Tibial nerve (tissue), 4 donors: ENCODE measurements around the gene ABCG5. TPM values are rescaled to one million over a fixed set of nuclear protein-coding genes. Genes with fewer than 3 reads are reported as not detected.

Source experiments
- DNase-seq, 2 donors: peaks; one replicate each; pipeline ENCODE4 v3.0.0-alpha.2; 2019; ENCODE audit warnings: low spot score in 2 of 2
- H3K27ac ChIP-seq, 4 donors: fragments of 200-600 bp; sonication (generic) in 3 of 4; one replicate each; pipeline ENCODE4 v1.5.1; 2017 to 2019; ENCODE audit warnings: mild to moderate bottlenecking in 1 of 4
- H3K27me3 ChIP-seq, 2 donors: fragments of 200-600 bp; sonication (generic) in 1 of 2; one replicate each; pipeline versions ENCODE4 v1.5.1 to v1.6.0; 2017 to 2019
- H3K36me3 ChIP-seq, 3 donors: fragments of 200-600 bp; sonication (generic); one replicate each; pipeline ENCODE4 v1.5.1; 2018 to 2019
- H3K4me1 ChIP-seq, 4 donors: fragments of 200-600 bp; sonication (generic) in 3 of 4; one replicate each; pipeline ENCODE4 v1.5.1; 2017 to 2019
- H3K4me3 ChIP-seq, 4 donors: fragments of 200-600 bp; sonication (generic) in 3 of 4; one replicate each; pipeline ENCODE4 v1.5.1; 2017 to 2019; ENCODE audit warnings: mild to moderate bottlenecking in 1 of 4, moderate library complexity in 1 of 4
- H3K9me3 ChIP-seq, 4 donors: fragments of 200-600 bp; sonication (generic) in 3 of 4; one replicate each; pipeline ENCODE4 v1.5.1; 2017 to 2019
- EP300 ChIP-seq, 2 donors: sonication (generic); formaldehyde crosslinking; IDR thresholded peaks; one replicate each; pipeline ENCODE4 v1.6.1; 2017; ENCODE audit warnings: antibody characterized with exemption in 2 of 2, mild to moderate bottlenecking in 1 of 2
- POLR2A ChIP-seq, 2 donors: fragments of 450-650 bp; IDR thresholded peaks; one replicate each; pipeline ENCODE4 v1.6.1; 2017; ENCODE audit warnings: antibody characterized with exemption in 2 of 2, mild to moderate bottlenecking in 2 of 2, moderate library complexity in 2 of 2
- WGBS, 2 donors: methylation state at CpG; one replicate each; pipeline ENCODE4 v1.1.5; 2018; 5-methylcytosine and 5-hydroxymethylcytosine counted together
- small RNA-seq: library from RNA; depleted of rRNA; stranded (forward); fragments of <200 nt; gene quantifications from one replicate; pipeline ENCODE3, GENCODE V24; 2016
- total RNA-seq, 4 donors: library from RNA; depleted of rRNA; stranded (reverse); fragments of >200 nt; gene quantifications; one replicate each; pipeline ENCODE4 v1.1.0, GENCODE V29; 2016
- TF ChIP-seq, protein P1 (sequence below), 5 experiments: fragments of 200-600 bp in 3 of 5; fragments of 450-650 bp in 2 of 5; sonication (generic) in 3 of 5; IDR thresholded peaks; one replicate each; pipeline ENCODE4 v1.5.1; 2016 to 2019; ENCODE audit warnings: antibody characterized with exemption in 5 of 5, mild to moderate bottlenecking in 3 of 5, moderate library complexity in 2 of 5

ABCG5 gene
- total RNA-seq, 4 donors from 2014 or later, result not detected

GRCh38 chr2:43764086-43764705 lies 74.4 kb downstream of the ABCG5 start:
- TF ChIP-seq, protein P1, sequence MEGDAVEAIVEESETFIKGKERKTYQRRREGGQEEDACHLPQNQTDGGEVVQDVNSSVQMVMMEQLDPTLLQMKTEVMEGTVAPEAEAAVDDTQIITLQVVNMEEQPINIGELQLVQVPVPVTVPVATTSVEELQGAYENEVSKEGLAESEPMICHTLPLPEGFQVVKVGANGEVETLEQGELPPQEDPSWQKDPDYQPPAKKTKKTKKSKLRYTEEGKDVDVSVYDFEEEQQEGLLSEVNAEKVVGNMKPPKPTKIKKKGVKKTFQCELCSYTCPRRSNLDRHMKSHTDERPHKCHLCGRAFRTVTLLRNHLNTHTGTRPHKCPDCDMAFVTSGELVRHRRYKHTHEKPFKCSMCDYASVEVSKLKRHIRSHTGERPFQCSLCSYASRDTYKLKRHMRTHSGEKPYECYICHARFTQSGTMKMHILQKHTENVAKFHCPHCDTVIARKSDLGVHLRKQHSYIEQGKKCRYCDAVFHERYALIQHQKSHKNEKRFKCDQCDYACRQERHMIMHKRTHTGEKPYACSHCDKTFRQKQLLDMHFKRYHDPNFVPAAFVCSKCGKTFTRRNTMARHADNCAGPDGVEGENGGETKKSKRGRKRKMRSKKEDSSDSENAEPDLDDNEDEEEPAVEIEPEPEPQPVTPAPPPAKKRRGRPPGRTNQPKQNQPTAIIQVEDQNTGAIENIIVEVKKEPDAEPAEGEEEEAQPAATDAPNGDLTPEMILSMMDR (IDR thresholded peaks at IDR 0.05), result no peak
- TF ChIP-seq POLR2A (IDR thresholded peaks at IDR 0.05) (no peak), EP300 (IDR thresholded peaks at IDR 0.05) (no peak)
- no peak overlapping the region for H3K4me3 ChIP-seq
- H3K27me3 ChIP-seq, result no peaks in the 10 kb centered on the region
- DNase-seq, result no peak
- WGBS, 2 donors, result 11 to 13% methylated on average over 1 of the region's 1 CpG
- peaks cover 0 to 17% (median 0%) of the 10 kb centered on the region in 3 donors for H3K36me3 ChIP-seq
- peak overlapping the region in 1 of 4 donors; percentile 16 for H3K27ac ChIP-seq
- peaks cover 0 to 10% (median 1%) of the 10 kb centered on the region in 4 donors for H3K4me1 ChIP-seq
- H3K9me3 ChIP-seq, result no peaks in the 10 kb centered on the region

GRCh38 chr2:43763091-43763490 lies 75.5 kb downstream of the ABCG5 start:
- DNase-seq, result no peak
- H3K9me3 ChIP-seq, result no peaks in the 10 kb centered on the region
- H3K4me3 ChIP-seq, result no peak overlapping the region
- TF ChIP-seq, protein P1 (IDR thresholded peaks at IDR 0.05), result no peak
- TF ChIP-seq EP300 (IDR thresholded peaks at IDR 0.05) (no peak), POLR2A (IDR thresholded peaks at IDR 0.05) (no peak)
- 95 to 96% methylated on average over 2 of the region's 2 CpGs for WGBS, 2 donors
- no peaks in the 10 kb centered on the region for H3K27me3 ChIP-seq
- no peak overlapping the region for H3K27ac ChIP-seq
- H3K4me1 ChIP-seq, result peaks cover 0 to 21% (median 2%) of the 10 kb centered on the region in 4 donors
- H3K36me3 ChIP-seq, result peaks cover 0 to 17% (median 0%) of the 10 kb centered on the region in 3 donors

Small RNAs within 50 kb of the gene (small RNA-seq; reads per million reads assigned to genes)
- not detected for gene RN7SKP66

Other genes with a start within 250 kb of the ABCG5 start
- gene THADA, start 242.8 kb downstream of the ABCG5 start, total RNA-seq, result 10 to 100 TPM; 35.7 to 49.2 (median 47.4) TPM
- 10 to 100 TPM; 44.6 to 78.7 (median 48.0) TPM for gene PLEKHH2, start 201.6 kb downstream of the ABCG5 start, total RNA-seq
- gene C1GALT1C1L, start 162.4 kb downstream of the ABCG5 start, total RNA-seq, result under 1 TPM in 3 of 4 donors, not detected in 1; 0.42 to 0.98 (median 0.87) TPM
- gene DYNC2LI1, start 64.8 kb downstream of the ABCG5 start, total RNA-seq, result 10 to 100 TPM; 19.5 to 37.3 (median 33.1) TPM
- not detected for gene ABCG8, start 132 bp upstream of the ABCG5 start, total RNA-seq
- gene LRPPRC, start 157.2 kb upstream of the ABCG5 start, total RNA-seq, result 10 to 100 TPM; 42.2 to 53.4 (median 49.7) TPM